Kidney (tissue), 14 donors: ENCODE data around the gene TMEM51. TPM values are rescaled to one million over a fixed set of nuclear protein-coding genes. Genes with fewer than 3 reads are reported as not detected.

Source experiments
- DNase-seq, 5 donors: peaks; one replicate each; pipeline ENCODE4 v3.0.0-alpha.2; 2013 to 2020
- FAIRE-seq: peaks from 2 replicates; lab custom pipeline; 2012; peaks lifted over from hg19 to GRCh38; lab: Jason Lieb, UNC
- H3K27ac ChIP-seq, 2 donors: one replicate each; pipeline ENCODE4 v1.7.0; 2013; ENCODE audit warnings: low read depth in 2 of 2, low read length in 2 of 2, inconsistent platforms in 1 of 2
- H3K27me3 ChIP-seq: one replicate; pipeline ENCODE4 v1.7.1; 2013; ENCODE audit warnings: low read length, inconsistent platforms; ENCODE audit not compliant: control insufficient read depth, insufficient read depth
- H3K36me3 ChIP-seq, 3 donors: one replicate each; pipeline versions ENCODE4 v1.7.0 to v1.7.1; 2013; ENCODE audit warnings: low read length in 3 of 3, control low read depth in 1 of 3, inconsistent platforms in 1 of 3; ENCODE audit not compliant: insufficient read depth in 3 of 3, control insufficient read depth in 2 of 3
- H3K4me1 ChIP-seq, 3 donors: one replicate each; pipeline versions ENCODE4 v1.7.0 to v1.7.1; 2013; ENCODE audit warnings: low read length in 3 of 3, inconsistent platforms in 1 of 3, low read depth in 1 of 3; ENCODE audit not compliant: control insufficient read depth in 2 of 3, insufficient read depth in 2 of 3
- H3K4me3 ChIP-seq, 3 donors: one replicate each; pipeline versions ENCODE4 v1.7.0 to v1.8.1; 2013; ENCODE audit warnings: low read length in 3 of 3, control low read depth in 1 of 3, inconsistent platforms in 1 of 3
- H3K9ac ChIP-seq, 3 donors: one replicate each; pipeline versions ENCODE4 v1.7.0 to v1.7.1; 2013; ENCODE audit warnings: low read length in 3 of 3, control low read depth in 1 of 3, inconsistent platforms in 1 of 3
- H3K9me3 ChIP-seq, 3 donors: one replicate each; pipeline versions ENCODE4 v1.7.0 to v1.7.1; 2013; ENCODE audit warnings: low read length in 3 of 3, control low read depth in 1 of 3, inconsistent platforms in 1 of 3; ENCODE audit not compliant: control insufficient read depth in 2 of 3, insufficient read depth in 1 of 3
- CTCF ChIP-seq: IDR thresholded peaks from 3 replicates; pipeline ENCODE4 v1.5.1; 2012; ENCODE audit warnings: mild to moderate bottlenecking, moderate library complexity, borderline replicate concordance; ENCODE audit not compliant: insufficient read depth; ENCODE audit errors: extremely low read depth
- intact Hi-C: fragments of 100-400 bp; cut with DNase I; formaldehyde crosslinking; loops from one replicate; pipeline ENCODE4 v1.11.1; 2022
- polyA plus RNA-seq: library from polyadenylated mRNA; stranded (reverse); fragments of 350-450 nt; fragmentation: Illumina TruSeq; extraction: RNeasy Lipid Tissue Mini Kit (QIAGEN cat#74804); gene quantifications from one replicate; pipeline ENCODE4 v1.2.3, GENCODE V29; 2014; ENCODE audit warnings: low read depth, low replicate concordance; ENCODE audit not compliant: insufficient read depth
- total RNA-seq: library from RNA; stranded (reverse); fragmentation: NEBNext Ultra II Directional; extraction: Animal tissue kit (Norgen Biotek cat#: 25700); gene quantifications from one replicate; pipeline ENCODE4 v1.2.1, GENCODE V29; 2021
- donor health status: control.
- donor health status: control.
- donor health status: control.
- donor health status: control.
- donor health status: control.
- donor health status: DM: yes; HTN: yes; CAD: no.
- donor health status: Normal renal cell carcinoma (clear cell type).

The TMEM51 gene
- total and polyA plus RNA-seq, 2 donors from 2014 or later = 38.1 to 48.4 TPM

DNA sequence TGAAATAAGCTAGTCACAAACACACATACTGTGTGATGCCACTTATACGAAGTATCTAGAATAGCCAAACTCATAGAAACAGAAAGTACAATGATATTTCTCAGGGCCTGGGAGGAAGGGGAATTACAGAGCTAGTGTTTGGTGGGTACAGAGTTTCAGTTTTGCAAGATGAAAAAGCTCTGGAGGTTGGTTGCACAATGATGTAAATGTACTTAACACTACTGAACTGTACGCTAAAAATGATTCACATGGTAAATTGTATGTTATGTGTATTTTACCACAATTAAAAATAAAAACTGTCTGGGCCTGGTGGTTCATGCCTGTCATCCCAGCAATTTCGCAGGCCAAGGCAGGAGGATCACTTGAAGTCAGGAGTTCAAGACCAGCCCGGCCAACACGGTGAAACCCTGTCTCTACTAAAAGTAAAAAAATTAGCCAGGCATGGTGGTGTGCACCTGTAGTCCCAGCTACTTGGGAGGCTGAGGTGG is 78.2 kb downstream of the TMEM51 start:
- no peaks in the 10 kb centered on the region for H3K36me3 ChIP-seq
- DNase-seq (no peak), FAIRE-seq (no peak)
- intact Hi-C loops = no loop called here
- no peak for TF ChIP-seq CTCF
- no peak overlapping the region for H3K4me3 ChIP-seq
- H3K27ac ChIP-seq = no peak overlapping the region
- no peaks in the 10 kb centered on the region for H3K9me3 ChIP-seq
- peaks cover 0 to 5% (median 4%) of the 10 kb centered on the region in 3 donors for H3K4me1 ChIP-seq
- H3K27me3 ChIP-seq = no peaks in the 10 kb centered on the region
- H3K9ac ChIP-seq = no peak overlapping the region

DNA sequence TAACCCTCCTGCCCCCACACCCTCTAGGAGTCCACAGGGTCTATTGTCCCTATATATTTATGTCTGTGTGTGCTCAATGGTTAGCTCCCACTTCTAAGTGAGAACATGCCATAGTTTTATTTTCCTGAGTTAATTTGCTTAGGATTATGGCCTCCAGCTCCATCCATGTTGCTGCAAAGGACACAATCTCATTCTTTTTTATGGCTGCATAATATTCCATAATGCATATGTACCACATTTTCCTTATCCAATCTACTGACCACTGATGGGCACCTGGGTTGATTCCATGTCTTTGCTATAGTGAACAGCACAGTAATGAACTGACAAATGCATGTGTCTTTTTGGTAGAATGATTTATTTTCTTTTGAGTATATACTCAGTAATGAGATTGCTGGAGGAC is 80.1 kb downstream of the TMEM51 start:
- no peaks in the 10 kb centered on the region for H3K27me3 ChIP-seq
- intact Hi-C loops = no loop called here
- H3K36me3 ChIP-seq = no peaks in the 10 kb centered on the region
- no peaks in the 10 kb centered on the region for H3K4me1 ChIP-seq
- FAIRE-seq = no peak
- H3K4me3 ChIP-seq = no peak overlapping the region
- TF ChIP-seq CTCF = no peak
- no peak overlapping the region for H3K27ac ChIP-seq
- H3K9me3 ChIP-seq = no peaks in the 10 kb centered on the region
- no peak for DNase-seq
- H3K9ac ChIP-seq = no peak overlapping the region

DNA sequence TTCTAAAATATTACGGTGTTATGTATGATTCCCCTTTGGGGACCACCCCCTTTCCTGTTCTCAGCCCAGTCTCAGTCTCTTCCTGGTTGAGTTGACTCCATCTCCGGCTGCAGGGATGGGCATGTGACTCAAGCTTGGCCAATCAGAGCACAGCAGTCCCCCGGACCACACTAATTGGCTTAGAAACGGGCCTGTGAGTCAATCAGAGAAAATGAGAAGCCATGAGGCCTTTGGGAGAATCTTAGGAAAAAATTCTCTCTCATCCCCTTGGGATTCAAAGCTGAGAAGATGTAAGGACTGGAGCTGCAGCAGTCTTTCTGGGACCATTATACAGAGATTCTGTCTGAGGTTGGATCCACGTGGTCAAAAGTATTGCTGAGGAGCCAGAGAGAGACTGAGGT is 82.8 kb downstream of the TMEM51 start:
- Histone ChIP-seq H3K4me1 (no peaks in the 10 kb centered on the region), H3K4me3 (no peak overlapping the region), H3K9me3 (no peaks in the 10 kb centered on the region), H3K27me3 (no peaks in the 10 kb centered on the region), H3K36me3 (no peaks in the 10 kb centered on the region), H3K27ac (no peak overlapping the region), H3K9ac (no peak overlapping the region)
- TF ChIP-seq CTCF = no peak
- FAIRE-seq = no peak
- no peak for DNase-seq
- intact Hi-C loops = no loop called here

DNA sequence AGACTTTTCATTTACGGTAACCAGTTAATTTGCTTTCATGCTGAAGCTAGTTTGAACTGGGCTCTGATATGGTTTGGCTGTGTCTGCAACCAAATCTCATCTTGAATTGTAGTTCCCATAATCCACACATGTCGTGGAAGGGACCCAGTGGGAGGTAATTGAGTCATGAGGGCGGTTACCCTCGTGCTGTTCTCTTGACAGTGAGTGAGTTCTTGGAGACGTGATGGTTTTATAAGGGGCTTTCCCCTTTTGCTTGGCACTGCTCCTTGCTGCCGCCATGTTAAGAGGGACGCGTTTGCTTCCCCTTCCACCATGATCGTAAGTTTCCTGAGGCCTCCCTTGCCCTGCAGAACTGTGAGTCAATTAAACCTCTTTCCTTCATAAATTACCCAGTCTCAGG is 83.2 kb downstream of the TMEM51 start:
- DNase-seq (no peak), FAIRE-seq (no peak)
- intact Hi-C loops = no loop called here
- Histone ChIP-seq H3K9ac (no peak overlapping the region), H3K4me3 (no peak overlapping the region), H3K36me3 (no peaks in the 10 kb centered on the region), H3K4me1 (no peaks in the 10 kb centered on the region), H3K27me3 (no peaks in the 10 kb centered on the region), H3K27ac (no peak overlapping the region), H3K9me3 (no peaks in the 10 kb centered on the region)
- no peak for TF ChIP-seq CTCF
